ENCODE data around the gene TAX1BP1.

The TAX1BP1 gene

DNA sequence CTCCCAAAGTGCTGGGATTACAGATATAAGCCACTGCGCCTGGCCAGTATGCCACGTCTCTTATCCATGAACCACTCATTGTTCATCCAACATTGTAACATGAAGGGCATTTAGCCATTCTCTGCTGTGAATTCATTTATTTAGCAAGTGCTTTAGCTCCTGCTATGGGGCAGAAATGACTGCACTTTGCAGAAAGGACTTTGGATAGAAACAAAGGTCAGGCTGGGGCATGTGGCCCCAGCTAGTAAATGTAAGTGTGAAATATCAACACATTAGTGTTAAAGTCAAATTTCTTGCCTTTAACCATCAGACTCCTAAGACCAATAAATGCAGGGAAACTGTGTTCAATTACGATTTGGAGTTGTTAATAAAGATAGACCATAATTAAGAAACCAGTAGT lies 27.7 kb upstream of the TAX1BP1 start:
- ChIA-PET CTCF (interaction anchor here (1.6 to 1.9 kb wide), 2 partner anchors 11 kb away, joined by 3 to 5 read pairs; no protein-coding TSS in a partner anchor), POLR2A (no interaction called here)
- TF ChIP-seq, protein P1, sequence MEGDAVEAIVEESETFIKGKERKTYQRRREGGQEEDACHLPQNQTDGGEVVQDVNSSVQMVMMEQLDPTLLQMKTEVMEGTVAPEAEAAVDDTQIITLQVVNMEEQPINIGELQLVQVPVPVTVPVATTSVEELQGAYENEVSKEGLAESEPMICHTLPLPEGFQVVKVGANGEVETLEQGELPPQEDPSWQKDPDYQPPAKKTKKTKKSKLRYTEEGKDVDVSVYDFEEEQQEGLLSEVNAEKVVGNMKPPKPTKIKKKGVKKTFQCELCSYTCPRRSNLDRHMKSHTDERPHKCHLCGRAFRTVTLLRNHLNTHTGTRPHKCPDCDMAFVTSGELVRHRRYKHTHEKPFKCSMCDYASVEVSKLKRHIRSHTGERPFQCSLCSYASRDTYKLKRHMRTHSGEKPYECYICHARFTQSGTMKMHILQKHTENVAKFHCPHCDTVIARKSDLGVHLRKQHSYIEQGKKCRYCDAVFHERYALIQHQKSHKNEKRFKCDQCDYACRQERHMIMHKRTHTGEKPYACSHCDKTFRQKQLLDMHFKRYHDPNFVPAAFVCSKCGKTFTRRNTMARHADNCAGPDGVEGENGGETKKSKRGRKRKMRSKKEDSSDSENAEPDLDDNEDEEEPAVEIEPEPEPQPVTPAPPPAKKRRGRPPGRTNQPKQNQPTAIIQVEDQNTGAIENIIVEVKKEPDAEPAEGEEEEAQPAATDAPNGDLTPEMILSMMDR (IDR thresholded peaks at IDR 0.05; ENCODE audit: control extremely low read depth, extremely low read depth, low read depth, missing control alignments) = no peak
- DNase-seq (ENCODE audit: extremely low spot score) = no peak

DNA sequence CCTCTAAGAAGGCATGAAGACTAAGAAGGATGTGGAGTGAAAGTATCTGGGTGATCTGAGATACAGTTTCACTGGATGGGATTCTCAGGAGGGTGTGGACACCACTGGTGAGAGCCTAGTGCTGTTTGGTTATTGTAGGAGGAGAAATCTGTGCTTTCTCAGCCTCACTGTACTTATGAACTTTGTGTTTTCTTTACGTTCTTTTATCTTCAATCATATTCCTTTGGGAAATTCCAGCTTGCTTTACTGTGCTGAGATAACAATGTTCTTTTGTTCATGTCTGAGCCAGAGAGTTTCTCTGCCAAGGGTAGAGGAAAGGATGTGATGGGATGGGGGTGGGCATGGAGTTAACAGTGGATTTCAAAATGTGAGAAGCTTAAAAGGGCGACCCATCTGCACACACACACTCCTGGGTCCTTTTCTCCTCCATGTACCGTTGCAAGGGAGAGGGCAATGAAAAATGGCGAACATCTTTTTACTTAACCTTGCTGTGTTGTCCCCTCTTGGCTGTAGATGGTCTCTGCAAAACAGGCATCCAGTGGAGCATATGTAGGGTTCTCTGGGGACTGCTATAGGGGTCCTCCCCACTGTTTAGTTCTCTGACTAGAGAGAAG lies 25.0 kb upstream of the TAX1BP1 start:
- ChIA-PET CTCF (interaction anchor here (1.4 kb wide), 1 partner anchor 14 kb away, joined by 4 read pairs; no protein-coding TSS in a partner anchor), POLR2A (no interaction called here)
- DNase-seq (ENCODE audit: extremely low spot score) = no peak
- TF ChIP-seq, protein P1 (IDR thresholded peaks at IDR 0.05; ENCODE audit: control extremely low read depth, extremely low read depth, low read depth, missing control alignments) = no peak

DNA sequence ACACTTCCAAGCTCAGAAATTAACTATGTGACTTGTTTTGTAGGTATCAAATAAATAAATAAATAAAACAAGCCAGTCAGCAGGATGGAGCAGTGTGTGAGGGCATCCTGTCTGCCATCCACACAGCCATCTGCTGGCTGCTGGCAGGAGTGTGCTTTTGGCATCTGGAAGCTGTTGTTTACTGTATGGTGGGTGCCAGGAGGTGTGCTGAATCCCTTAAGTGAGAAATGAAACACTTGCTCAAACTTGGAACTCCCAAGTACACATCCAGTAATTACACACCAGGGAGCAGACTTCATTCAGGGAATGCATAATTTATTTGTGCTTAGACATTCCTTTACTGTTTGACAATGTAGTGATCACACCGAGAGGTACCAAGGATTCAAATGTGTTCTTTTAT lies 16.9 kb upstream of the TAX1BP1 start:
- ChIA-PET CTCF (interaction anchor here (0.8 to 1.6 kb wide), 6 partner anchors 9 to 54 kb away, joined by 3 read pairs; no protein-coding TSS in a partner anchor), POLR2A (no interaction called here)
- TF ChIP-seq, protein P1 (IDR thresholded peaks at IDR 0.05; ENCODE audit: control extremely low read depth, extremely low read depth, low read depth, missing control alignments) = no peak
- no peak for DNase-seq (ENCODE audit: extremely low spot score)

DNA sequence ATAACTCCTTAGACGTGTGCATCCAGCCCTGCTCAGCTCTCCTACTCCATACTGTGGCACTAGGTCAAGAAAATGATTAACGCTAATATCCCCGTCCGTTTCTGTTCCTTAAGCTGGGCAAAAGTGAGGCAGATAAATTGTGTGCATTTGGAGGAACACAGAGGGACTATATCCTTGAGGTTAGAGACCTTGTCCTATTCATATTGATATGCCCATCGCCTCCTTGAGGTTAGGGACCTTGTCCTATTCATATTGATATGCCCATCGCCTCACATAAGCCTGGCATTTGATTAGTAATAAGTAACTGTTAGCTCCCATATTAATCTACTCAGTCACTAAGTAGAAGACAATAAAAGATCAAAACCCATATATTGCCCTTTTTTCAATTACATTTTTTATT lies 12.9 kb upstream of the TAX1BP1 start:
- DNase-seq (ENCODE audit: extremely low spot score) = no peak
- TF ChIP-seq, protein P1 (IDR thresholded peaks at IDR 0.05; ENCODE audit: control extremely low read depth, extremely low read depth, low read depth, missing control alignments) = no peak
- ChIA-PET CTCF (no interaction called here), POLR2A (no interaction called here)

DNA sequence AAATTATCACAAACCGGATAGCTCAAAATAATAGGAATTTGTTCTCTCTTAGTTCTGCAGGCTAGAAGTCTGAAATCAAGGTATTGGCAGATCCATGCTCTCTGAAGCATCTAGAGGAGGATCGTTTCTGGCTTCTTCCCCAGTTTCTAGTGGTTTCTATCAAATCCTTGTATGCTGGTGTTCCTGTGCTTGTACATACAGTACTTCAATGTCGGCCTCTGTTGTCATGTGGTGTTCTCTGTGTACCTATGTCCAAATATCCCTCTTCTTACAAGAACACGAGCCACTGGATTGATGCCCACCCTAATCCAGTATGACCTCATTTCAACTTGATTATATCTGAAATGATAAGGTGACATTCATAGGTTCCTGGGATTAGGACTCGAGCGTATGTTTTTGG lies 9.8 kb upstream of the TAX1BP1 start:
- ChIA-PET POLR2A (no interaction called here), CTCF (no interaction called here)
- DNase-seq (ENCODE audit: extremely low spot score) = no peak
- TF ChIP-seq, protein P1 (IDR thresholded peaks at IDR 0.05; ENCODE audit: control extremely low read depth, extremely low read depth, low read depth, missing control alignments) = no peak

DNA sequence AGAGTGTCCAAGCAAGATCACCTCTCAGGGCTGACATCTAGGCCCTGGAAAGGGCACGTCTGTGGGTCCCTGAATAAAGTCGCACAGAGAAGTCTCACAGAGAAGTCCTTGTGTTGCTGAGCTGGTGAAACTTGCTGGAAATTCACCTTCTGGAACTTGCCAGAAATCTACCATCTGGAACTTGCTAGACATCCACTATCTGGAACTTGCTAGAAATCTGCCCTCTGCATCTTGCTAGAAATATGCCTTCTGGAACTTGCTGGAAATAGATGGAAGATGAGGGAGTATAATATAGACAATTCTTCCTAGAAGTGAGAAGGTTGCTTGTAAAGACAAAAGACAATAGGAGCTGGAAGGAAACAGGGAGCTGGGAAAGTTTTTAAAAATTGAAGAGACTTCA lies 5.4 kb upstream of the TAX1BP1 start:
- ChIA-PET CTCF (interaction anchor here (1.1 to 2.4 kb wide), 2 partner anchors 10 to 13 kb away, joined by 3 to 6 read pairs; no protein-coding TSS in a partner anchor), POLR2A (no interaction called here)
- no peak for DNase-seq (ENCODE audit: extremely low spot score)
- TF ChIP-seq, protein P1 (IDR thresholded peaks at IDR 0.05; ENCODE audit: control extremely low read depth, extremely low read depth, low read depth, missing control alignments) = no peak

All from GM10248 (cell line).